Osteoblast (primary cell): ENCODE data around the gene COL18A1. TPM values are rescaled to one million over a fixed set of nuclear protein-coding genes. Genes with fewer than 3 reads are reported as not detected.

Source experiments
- DNase-seq: peaks from one replicate; pipeline ENCODE4 v3.0.0; 2011; ENCODE audit warnings: low spot score, mixed read lengths; ENCODE audit not compliant: insufficient read length; ENCODE audit errors: missing footprints
- H2AFZ ChIP-seq: 2 replicates; pipeline ENCODE4 v1.6.0; 2011; ENCODE audit warnings: mild to moderate bottlenecking, low read length
- H3K27ac ChIP-seq: 2 replicates; pipeline ENCODE4 v1.5.1; 2011; ENCODE audit warnings: mild to moderate bottlenecking, low read depth, low read length, moderate library complexity
- H3K27me3 ChIP-seq: 2 replicates; pipeline ENCODE4 v1.6.0; 2012; ENCODE audit warnings: mild to moderate bottlenecking, control low read depth, inconsistent platforms, low read length, moderate library complexity; ENCODE audit not compliant: insufficient read depth
- H3K36me3 ChIP-seq: 2 replicates; pipeline ENCODE4 v1.5.1; 2011; ENCODE audit warnings: mild to moderate bottlenecking, low read length, control low read depth, moderate library complexity; ENCODE audit not compliant: insufficient read depth
- H3K4me1 ChIP-seq: 2 replicates; pipeline ENCODE4 v1.5.1; 2011; ENCODE audit warnings: mild to moderate bottlenecking, low read length, control low read depth, moderate library complexity; ENCODE audit not compliant: insufficient read depth
- H3K4me2 ChIP-seq: 2 replicates; pipeline ENCODE4 v1.6.0; 2011; ENCODE audit warnings: mild to moderate bottlenecking, low read length; ENCODE audit not compliant: insufficient read depth
- H3K4me3 ChIP-seq: fragments of 200-600 bp; sonication (generic); 3 replicates; pipeline ENCODE4 v1.5.1; 2012; ENCODE audit warnings: mild to moderate bottlenecking, low read length, inconsistent platforms; ENCODE audit not compliant: insufficient read depth
- H3K79me2 ChIP-seq: 2 replicates; pipeline ENCODE4 v1.6.0; 2012; ENCODE audit warnings: mild to moderate bottlenecking, low read length, control low read depth, inconsistent platforms; ENCODE audit not compliant: insufficient read depth
- H3K9me3 ChIP-seq: 2 replicates; pipeline ENCODE4 v1.5.1; 2011; ENCODE audit warnings: low read depth, low read length, control low read depth
- H4K20me1 ChIP-seq: 2 replicates; pipeline ENCODE4 v1.6.0; 2012; ENCODE audit warnings: mild to moderate bottlenecking, low read length, control low read depth; ENCODE audit not compliant: insufficient read depth
- total RNA-seq: library from RNA; depleted of rRNA; stranded (reverse); fragments of >200 nt; gene quantifications from 2 replicates; pipeline ENCODE4 v1.2.3, GENCODE V29; 2012
- TF ChIP-seq, protein P1 (sequence below): IDR thresholded peaks from 2 replicates; pipeline ENCODE4 v1.5.1; 2011; ENCODE audit warnings: mild to moderate bottlenecking, low read depth, low read length, moderate library complexity; ENCODE audit errors: extremely low read depth

The COL18A1 gene
- total RNA-seq, 1 donor, result 8.3 TPM

DNA sequence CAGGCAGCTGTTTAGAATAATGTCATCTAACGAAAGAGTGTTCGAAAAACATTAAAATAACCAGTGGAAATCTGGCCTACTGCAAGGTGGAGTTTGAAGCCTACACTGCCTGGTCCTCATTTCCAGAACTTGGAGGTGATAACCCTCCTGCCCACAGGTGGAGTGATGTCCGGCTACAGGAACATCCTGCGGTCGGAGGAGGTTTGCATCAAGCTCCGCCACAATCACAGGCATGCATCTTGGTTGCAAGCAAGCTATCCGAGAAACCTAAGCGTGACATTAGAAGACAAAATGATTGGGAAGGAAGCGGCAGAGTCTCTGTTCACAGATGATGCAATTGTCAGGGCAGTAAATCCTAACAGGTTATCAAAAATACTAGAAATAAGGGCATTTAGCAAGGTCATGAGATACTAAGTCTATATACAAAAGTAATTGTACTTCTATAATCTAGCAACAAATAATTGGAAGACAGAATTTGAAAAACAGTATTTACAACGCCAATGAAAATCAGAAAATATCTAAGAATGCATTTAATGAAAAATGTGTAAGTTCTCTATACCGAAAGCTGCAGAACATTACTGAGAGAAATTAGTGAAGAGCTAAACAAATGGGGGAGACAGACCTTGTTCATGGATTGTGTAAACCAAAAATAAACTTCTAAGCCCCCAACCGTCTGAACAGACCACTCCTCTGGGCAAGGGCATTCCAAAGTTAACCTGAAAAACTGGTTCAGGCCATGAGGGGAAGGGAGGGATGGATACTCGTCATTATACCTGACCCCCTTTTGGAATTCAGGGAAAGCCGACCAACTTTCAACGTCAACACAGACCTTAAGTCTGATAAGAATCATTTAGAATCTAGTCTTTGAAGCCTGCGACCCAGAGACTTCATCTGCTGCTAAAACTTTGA lies 141.9 kb downstream of the COL18A1 start:
- H3K27me3 ChIP-seq, result no peaks in the 10 kb centered on the region
- no peaks in the 10 kb centered on the region for H3K4me1 ChIP-seq
- TF ChIP-seq, protein P1, sequence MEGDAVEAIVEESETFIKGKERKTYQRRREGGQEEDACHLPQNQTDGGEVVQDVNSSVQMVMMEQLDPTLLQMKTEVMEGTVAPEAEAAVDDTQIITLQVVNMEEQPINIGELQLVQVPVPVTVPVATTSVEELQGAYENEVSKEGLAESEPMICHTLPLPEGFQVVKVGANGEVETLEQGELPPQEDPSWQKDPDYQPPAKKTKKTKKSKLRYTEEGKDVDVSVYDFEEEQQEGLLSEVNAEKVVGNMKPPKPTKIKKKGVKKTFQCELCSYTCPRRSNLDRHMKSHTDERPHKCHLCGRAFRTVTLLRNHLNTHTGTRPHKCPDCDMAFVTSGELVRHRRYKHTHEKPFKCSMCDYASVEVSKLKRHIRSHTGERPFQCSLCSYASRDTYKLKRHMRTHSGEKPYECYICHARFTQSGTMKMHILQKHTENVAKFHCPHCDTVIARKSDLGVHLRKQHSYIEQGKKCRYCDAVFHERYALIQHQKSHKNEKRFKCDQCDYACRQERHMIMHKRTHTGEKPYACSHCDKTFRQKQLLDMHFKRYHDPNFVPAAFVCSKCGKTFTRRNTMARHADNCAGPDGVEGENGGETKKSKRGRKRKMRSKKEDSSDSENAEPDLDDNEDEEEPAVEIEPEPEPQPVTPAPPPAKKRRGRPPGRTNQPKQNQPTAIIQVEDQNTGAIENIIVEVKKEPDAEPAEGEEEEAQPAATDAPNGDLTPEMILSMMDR, result no peak
- no peaks in the 10 kb centered on the region for H3K79me2 ChIP-seq
- no peak overlapping the region for H3K27ac ChIP-seq
- H3K4me2 ChIP-seq, result no peak overlapping the region
- no peak overlapping the region for H3K4me3 ChIP-seq
- H2AFZ ChIP-seq, result no peak overlapping the region
- no peaks in the 10 kb centered on the region for H3K36me3 ChIP-seq
- H3K9me3 ChIP-seq, result no peaks in the 10 kb centered on the region
- no peaks in the 10 kb centered on the region for H4K20me1 ChIP-seq
- DNase-seq, result peak; percentile 79

DNA sequence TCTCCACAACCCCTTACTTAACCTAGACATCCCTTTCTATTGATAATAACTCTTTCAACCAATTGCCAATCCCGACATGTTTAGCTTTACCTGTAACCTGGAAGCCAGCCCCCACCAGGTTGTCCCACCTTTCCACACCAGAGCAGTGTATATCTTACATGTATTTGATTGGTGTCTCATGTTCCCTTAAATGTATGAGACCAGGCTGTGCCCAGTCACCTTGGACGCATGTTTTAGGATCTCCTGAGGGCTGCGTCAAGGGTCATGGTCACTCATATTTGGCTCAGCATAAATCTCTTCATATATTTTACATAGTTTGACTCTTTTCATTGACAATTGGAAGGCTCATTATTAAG lies 142.6 kb downstream of the COL18A1 start:
- peak; percentile 86 for DNase-seq
- H2AFZ ChIP-seq, result no peak overlapping the region
- TF ChIP-seq, protein P1, result no peak
- no peak overlapping the region for H3K4me3 ChIP-seq
- no peak overlapping the region for H3K4me2 ChIP-seq
- no peaks in the 10 kb centered on the region for H3K9me3 ChIP-seq
- no peaks in the 10 kb centered on the region for H3K4me1 ChIP-seq
- no peaks in the 10 kb centered on the region for H4K20me1 ChIP-seq
- H3K36me3 ChIP-seq, result no peaks in the 10 kb centered on the region
- H3K27ac ChIP-seq, result no peak overlapping the region
- no peaks in the 10 kb centered on the region for H3K27me3 ChIP-seq
- H3K79me2 ChIP-seq, result no peaks in the 10 kb centered on the region

DNA sequence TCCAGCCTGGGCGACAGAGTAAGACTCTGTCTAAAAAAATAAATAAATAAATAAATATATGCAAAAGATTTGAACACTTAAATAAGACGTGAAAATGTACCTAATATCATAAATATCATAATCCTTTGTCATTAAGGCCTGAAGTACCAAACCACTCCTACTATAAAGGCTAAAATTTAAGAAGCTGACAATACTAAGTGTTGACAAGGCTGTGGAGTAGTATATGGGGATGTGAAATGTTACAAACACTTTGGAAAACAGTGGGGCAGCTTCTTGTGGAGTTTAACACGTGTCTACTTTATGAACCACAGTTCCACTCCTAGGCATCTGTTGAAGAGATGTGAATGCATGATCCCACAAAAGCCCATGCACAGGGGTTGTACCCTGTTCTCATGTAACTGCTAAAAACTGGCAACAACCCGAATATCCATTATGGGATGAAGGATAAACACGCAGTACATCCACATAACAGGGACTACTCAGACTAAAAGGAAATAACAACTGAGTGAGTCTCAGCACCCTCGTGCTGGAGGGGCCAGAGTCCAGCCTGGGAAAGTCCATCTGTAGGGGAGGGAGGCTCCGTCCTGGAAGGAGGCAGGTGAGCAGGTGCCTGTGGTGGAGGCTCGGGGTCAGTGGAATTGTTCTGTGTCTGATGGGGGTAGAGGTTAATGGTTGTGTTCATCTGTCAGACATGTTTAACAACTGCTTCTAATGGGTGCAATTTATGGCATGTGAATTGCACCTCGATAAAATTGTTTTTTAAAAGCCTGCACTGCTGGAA lies 143.9 kb downstream of the COL18A1 start:
- H3K36me3 ChIP-seq, result no peaks in the 10 kb centered on the region
- DNase-seq, result peak; percentile 73
- no peak overlapping the region for H2AFZ ChIP-seq
- no peaks in the 10 kb centered on the region for H3K79me2 ChIP-seq
- TF ChIP-seq, protein P1, result no peak
- H3K4me1 ChIP-seq, result no peaks in the 10 kb centered on the region
- H3K4me2 ChIP-seq, result no peak overlapping the region
- H4K20me1 ChIP-seq, result no peaks in the 10 kb centered on the region
- no peaks in the 10 kb centered on the region for H3K9me3 ChIP-seq
- no peak overlapping the region for H3K27ac ChIP-seq
- H3K27me3 ChIP-seq, result no peaks in the 10 kb centered on the region
- no peak overlapping the region for H3K4me3 ChIP-seq
